ENCODE results near the gene INPP5A.

INPP5A gene

DNA sequence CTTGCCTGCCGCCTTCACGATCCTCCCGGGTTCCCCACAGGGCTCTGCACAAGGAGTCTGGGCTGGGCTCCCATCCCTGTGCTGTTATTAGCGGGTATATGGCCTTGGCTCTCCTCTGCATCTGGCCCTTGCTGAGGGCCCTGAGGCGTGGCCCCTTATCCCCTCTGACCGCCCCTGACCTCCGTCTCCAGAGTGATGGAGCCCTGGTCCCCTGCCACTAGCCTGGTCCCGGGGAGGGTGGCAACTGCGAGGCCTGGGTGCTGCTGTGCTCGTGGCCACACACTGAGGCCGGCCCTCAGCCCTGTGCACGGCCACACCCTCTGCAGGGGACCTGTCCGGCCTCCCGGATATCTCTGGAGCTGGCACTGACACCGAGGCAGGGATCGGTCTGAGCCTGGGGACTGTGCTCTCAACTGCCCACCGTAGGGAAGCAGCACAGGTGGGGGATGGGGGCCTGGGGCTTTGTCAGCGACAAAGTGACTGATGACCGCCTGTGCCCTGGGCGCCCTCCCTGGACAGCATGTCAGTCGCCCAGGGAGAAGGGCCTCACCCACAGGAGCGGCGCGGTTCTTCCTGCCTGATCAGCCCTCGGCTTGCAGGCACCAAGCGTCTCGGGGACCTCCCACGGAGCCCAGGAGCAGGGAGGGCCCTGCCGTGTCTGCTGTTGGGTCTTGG, 176.0 kb downstream of the INPP5A start:
- Histone ChIP-seq H3K27ac (ENCODE audit: low read depth, low read length) (no peak overlapping the region), H3K9ac (ENCODE audit: low read depth, low read length) (no peak overlapping the region), H3K4me3 (ENCODE audit: low read length) (no peak overlapping the region), H3K4me1 (ENCODE audit: insufficient read depth, low read length) (peaks cover 12% of the 10 kb centered on the region; the same call in 1 of the 2 replicates), H3K27me3 (ENCODE audit: insufficient read depth, low read length) (no peaks in the 10 kb centered on the region), H3K36me3 (ENCODE audit: insufficient read depth, low read length) (no peaks in the 10 kb centered on the region), H3K9me3 (ENCODE audit: insufficient read depth, low read depth, low read length) (no peaks in the 10 kb centered on the region)
- 80% methylated on average over 29 of the region's 29 CpGs for WGBS

DNA sequence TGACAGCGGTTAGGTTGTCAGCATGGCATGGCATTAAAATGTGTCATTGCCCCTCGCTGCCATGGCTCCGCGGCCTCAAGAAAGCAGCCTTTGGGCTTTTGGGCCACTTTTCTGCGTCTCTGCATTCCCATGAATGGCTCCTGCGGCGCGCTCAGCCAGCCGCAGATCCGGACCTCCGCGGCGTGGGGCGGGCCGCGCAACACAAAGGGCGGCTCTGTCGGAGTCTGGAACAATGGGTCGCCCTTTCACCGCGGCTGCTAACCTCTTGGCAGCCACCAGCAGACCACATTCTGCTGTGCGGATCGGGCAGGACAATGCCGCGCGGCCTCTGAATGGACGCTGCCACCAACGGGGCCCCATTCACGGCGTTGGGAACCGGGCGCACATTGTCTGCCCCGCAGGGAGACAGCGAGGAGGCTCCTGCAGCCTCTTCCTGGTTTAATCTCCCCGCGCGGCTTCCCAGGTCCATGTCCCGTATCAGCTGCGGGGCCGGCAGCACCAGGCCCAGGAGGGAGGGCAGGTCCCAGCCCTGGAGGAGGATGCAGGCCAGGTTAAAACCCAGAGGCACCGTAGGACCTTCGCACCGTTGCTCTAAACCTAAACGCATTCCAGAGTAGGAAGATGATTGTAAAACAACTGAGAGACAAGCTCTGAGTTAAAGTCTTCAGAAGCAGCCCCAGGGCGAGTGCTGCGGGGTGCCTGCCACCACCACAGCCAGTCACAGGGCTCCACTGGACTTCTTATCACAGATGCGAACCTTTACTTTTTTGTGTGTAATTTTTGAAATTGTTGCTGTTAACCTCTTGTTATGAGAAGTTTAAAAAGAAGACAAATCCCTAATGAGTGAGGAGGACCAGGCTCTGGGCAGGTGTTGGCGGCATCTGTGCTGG, 176.8 kb downstream of the INPP5A start:
- Histone ChIP-seq H3K27ac (ENCODE audit: low read depth, low read length) (no peak overlapping the region), H3K4me1 (ENCODE audit: insufficient read depth, low read length) (peaks cover 12% of the 10 kb centered on the region; the same call in 1 of the 2 replicates), H3K9me3 (ENCODE audit: insufficient read depth, low read depth, low read length) (no peaks in the 10 kb centered on the region), H3K36me3 (ENCODE audit: insufficient read depth, low read length) (no peaks in the 10 kb centered on the region), H3K27me3 (ENCODE audit: insufficient read depth, low read length) (no peaks in the 10 kb centered on the region), H3K9ac (ENCODE audit: low read depth, low read length) (peak overlapping the region; percentile 53; the same call in 1 of the 2 replicates), H3K4me3 (ENCODE audit: low read length) (no peak overlapping the region)
- WGBS, result 69% methylated on average over 48 of the region's 48 CpGs

DNA sequence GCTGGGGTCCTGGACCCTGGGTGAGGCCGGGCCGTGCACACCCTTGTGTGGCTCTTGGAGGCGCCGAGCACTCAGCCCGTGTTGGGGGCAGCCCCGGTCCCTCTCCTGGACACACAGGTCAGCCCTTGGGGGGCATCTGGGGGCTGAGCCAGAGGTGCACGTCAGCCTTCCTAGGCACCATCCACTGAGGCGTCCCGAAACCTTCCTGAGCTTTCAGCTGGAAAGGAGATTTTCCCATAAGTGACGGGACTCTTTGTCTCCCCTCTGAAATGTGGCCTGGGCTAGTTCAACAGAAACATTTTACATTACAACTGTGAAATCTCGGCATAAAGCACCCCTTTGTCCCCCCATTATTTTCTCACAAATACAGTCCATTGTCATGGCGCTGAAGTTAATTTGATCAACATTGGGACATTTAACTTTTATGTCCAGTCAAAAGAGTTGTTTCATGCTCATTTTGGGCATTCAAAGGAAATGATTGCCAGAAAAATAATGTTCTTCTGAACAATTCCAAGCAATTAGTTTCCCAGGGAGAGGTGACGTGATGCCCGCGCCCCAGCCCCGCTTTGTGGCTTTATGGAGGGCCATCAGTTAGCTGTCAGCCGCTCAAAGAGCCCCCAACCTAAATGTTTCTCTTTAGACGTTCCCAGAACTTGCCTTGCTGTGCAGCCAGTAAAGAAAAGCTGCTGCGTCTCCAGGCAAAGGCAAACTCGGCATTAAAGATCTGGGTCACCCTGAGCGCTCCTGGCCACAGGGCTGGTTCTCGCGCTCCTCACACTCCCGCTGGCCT, 177.6 kb downstream of the INPP5A start:
- Histone ChIP-seq H3K9ac (ENCODE audit: low read depth, low read length) (peak overlapping the region; percentile 53; the same call in 1 of the 2 replicates), H3K4me1 (ENCODE audit: insufficient read depth, low read length) (peaks cover 12% of the 10 kb centered on the region; the same call in 1 of the 2 replicates), H3K4me3 (ENCODE audit: low read length) (no peak overlapping the region), H3K9me3 (ENCODE audit: insufficient read depth, low read depth, low read length) (no peaks in the 10 kb centered on the region), H3K27me3 (ENCODE audit: insufficient read depth, low read length) (no peaks in the 10 kb centered on the region), H3K27ac (ENCODE audit: low read depth, low read length) (no peak overlapping the region), H3K36me3 (ENCODE audit: insufficient read depth, low read length) (no peaks in the 10 kb centered on the region)
- WGBS, result 91% methylated on average over 24 of the region's 24 CpGs

DNA sequence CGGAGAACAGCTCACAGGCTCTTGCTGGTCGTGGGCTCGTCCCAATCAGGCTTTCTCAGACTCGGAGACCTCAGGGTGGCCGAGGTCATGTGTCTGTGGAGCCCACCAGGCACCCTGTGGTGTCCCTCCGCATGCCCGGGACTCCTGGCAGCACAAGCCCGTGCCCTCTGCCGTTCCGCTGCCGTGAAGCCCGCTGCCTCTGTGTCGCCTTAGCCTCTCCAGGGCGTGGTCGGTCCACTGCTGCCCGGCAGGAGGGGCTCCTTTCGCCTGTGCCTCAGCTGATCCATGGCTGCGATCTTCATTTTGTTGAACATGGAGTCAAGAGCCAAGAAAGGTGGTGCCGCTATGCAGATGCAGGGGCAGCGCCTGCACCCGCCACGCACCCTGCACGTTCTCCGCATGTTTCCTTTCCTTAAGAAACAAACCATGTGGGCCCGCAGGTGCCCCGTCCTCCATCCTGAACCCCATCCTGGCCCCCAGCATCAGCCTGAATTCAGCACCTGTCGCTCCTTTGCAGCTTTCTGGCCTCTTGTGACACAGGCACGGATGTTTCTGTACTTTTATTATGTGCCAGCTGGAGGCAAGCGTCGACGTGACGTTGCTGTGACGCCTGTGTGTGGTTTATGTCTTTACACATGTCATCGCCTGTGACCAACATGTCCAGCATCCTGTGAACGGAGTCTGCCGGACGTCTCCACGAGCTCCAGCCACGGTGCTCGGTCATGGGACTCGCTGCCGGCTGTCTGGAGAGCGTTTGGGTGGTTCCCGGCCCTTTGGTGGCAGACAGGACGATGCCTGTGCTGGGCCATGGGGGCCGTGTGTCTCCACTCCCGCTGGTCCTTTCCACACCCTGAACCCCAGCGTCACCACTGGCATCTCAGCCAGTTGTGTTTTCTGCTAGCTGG, 178.4 kb downstream of the INPP5A start:
- no peaks in the 10 kb centered on the region for H3K36me3 ChIP-seq (ENCODE audit: insufficient read depth, low read length)

DNA sequence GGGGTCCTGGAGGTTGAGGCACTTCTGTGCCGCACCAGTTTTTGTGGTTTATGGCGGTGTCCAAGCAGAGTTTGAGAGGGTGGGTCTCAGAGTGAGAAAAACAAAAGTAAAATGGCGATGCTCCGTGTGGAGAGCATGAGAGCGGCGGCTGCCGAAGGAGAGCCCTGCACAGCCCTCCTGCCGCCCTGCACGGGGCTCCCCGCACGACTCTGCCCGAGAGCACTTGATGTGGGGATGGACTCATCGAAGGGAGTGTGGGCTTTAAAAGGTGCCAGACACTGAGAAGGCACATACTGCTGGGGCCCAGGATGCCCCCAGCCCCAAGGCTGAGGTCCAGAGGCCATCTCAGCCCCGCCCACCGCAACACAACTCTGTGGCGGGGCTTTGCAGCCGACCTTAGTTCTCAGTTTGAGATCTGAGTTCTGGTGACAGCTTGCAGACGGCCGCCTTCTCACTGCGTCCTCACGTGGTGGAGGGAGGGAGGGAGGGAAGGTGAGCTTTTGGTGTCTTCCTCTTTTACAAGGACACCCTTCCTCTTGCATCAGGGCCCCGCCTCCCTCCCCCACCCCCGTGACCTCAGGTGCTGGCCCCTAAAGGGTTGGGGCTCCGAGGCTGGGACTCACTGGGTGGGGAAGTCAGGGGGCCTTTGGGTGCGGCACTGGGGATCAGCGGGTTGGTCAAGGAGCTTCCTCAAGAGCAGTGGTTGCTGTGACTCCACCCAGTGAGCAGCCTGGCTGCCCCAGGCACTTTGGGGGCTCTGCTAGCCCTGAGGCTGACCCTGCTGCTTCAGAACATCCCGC, 179.3 kb downstream of the INPP5A start:
- WGBS, result 88% methylated on average over 23 of the region's 27 CpGs
- Histone ChIP-seq H3K27me3 (ENCODE audit: insufficient read depth, low read length) (no peaks in the 10 kb centered on the region), H3K27ac (ENCODE audit: low read depth, low read length) (no peak overlapping the region), H3K9me3 (ENCODE audit: insufficient read depth, low read depth, low read length) (no peaks in the 10 kb centered on the region), H3K9ac (ENCODE audit: low read depth, low read length) (no peak overlapping the region), H3K36me3 (ENCODE audit: insufficient read depth, low read length) (no peaks in the 10 kb centered on the region), H3K4me1 (ENCODE audit: insufficient read depth, low read length) (peaks cover 12% of the 10 kb centered on the region; the same call in 1 of the 2 replicates), H3K4me3 (ENCODE audit: low read length) (no peak overlapping the region)

More for the DNA sequence above, 178.4 kb downstream of the INPP5A start:
- H3K9me3 ChIP-seq (ENCODE audit: insufficient read depth, low read depth, low read length), result no peaks in the 10 kb centered on the region
- H3K9ac ChIP-seq (ENCODE audit: low read depth, low read length), result no peak overlapping the region
- peaks cover 12% of the 10 kb centered on the region; the same call in 1 of the 2 replicates for H3K4me1 ChIP-seq (ENCODE audit: insufficient read depth, low read length)
- H3K27me3 ChIP-seq (ENCODE audit: insufficient read depth, low read length), result no peaks in the 10 kb centered on the region
- no peak overlapping the region for H3K4me3 ChIP-seq (ENCODE audit: low read length)
- 95% methylated on average over 48 of the region's 48 CpGs for WGBS
- no peak overlapping the region for H3K27ac ChIP-seq (ENCODE audit: low read depth, low read length)

DNA sequence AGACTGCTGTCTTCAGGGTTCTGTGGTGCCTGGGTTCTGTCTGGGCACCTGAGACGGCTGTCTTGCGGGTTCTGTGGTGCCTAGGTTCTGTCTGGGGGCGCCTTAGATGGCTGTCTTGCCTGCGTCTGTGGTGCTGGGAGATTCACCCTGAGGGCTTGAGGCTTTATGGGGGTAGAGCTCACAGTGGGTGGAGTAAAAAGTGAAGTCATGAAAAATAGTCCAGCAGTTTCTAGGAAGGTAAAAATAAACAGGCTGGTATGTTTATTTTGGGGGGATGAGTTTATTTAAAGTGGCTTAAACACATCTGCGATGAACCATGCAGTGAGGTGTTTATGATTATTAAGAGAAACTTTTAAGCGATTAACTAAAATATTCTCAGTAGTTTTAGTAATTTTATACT, 184.1 kb downstream of the INPP5A start:
- Histone ChIP-seq H3K27ac (ENCODE audit: low read depth, low read length) (no peak overlapping the region), H3K36me3 (ENCODE audit: insufficient read depth, low read length) (no peaks in the 10 kb centered on the region), H3K27me3 (ENCODE audit: insufficient read depth, low read length) (no peaks in the 10 kb centered on the region), H3K9ac (ENCODE audit: low read depth, low read length) (no peak overlapping the region), H3K4me1 (ENCODE audit: insufficient read depth, low read length) (no peaks in the 10 kb centered on the region; the same call in 1 of the 2 replicates), H3K4me3 (ENCODE audit: low read length) (no peak overlapping the region), H3K9me3 (ENCODE audit: insufficient read depth, low read depth, low read length) (no peaks in the 10 kb centered on the region)
- WGBS, result 93% methylated on average over 6 of the region's 6 CpGs

DNA sequence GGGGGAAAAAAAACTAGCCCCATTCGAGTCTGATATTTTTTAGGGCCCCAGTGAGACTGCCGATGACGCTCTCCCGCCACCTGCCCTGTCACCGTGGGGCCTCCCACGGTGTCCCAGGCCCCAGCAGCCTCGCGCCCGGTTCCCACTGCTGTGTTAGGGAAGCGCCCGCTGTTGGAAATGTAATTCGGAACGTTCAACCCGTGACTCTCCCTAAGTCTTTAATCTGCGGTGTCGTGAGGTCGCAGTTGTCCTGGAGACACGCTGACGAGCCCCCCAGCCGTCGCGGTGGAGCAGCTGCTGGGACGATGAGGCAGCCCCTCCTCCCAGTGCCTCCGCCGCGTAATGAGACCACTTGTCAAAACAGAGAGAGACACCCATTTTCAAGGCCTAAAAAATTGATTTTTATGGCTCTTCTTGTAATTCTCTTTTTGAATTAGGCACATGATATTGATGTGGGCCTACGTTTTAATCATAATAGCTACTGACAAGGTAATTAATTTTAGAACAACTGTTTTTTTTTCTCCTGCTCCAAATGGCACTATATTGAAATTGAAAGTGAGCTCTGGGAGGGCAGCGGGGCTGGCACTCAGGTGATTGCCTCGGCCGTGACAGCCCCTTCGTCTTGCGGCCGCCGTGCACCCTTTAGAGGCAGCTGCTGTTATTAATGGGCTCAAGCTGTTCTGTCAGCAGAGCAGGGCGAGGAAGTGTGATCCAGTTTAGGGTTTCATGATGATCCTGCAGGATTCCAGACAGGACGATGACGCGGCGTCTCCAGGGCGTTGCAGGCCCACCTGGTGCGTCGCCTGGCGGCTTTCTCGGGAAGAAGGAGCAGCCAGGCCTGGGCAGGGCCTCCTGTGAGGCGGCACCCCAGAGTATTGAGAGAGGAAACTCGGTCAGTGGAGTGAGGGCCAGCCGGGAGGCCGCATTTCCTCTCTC, 185.1 kb downstream of the INPP5A start:
- H3K9ac ChIP-seq (ENCODE audit: low read depth, low read length), result no peak overlapping the region
- no peaks in the 10 kb centered on the region for H3K27me3 ChIP-seq (ENCODE audit: insufficient read depth, low read length)
- H3K4me3 ChIP-seq (ENCODE audit: low read length), result no peak overlapping the region
- 81% methylated on average over 47 of the region's 48 CpGs for WGBS
- H3K9me3 ChIP-seq (ENCODE audit: insufficient read depth, low read depth, low read length), result no peaks in the 10 kb centered on the region
- no peak overlapping the region for H3K27ac ChIP-seq (ENCODE audit: low read depth, low read length)
- H3K36me3 ChIP-seq (ENCODE audit: insufficient read depth, low read length), result no peaks in the 10 kb centered on the region
- no peaks in the 10 kb centered on the region; the same call in 1 of the 2 replicates for H3K4me1 ChIP-seq (ENCODE audit: insufficient read depth, low read length)

DNA sequence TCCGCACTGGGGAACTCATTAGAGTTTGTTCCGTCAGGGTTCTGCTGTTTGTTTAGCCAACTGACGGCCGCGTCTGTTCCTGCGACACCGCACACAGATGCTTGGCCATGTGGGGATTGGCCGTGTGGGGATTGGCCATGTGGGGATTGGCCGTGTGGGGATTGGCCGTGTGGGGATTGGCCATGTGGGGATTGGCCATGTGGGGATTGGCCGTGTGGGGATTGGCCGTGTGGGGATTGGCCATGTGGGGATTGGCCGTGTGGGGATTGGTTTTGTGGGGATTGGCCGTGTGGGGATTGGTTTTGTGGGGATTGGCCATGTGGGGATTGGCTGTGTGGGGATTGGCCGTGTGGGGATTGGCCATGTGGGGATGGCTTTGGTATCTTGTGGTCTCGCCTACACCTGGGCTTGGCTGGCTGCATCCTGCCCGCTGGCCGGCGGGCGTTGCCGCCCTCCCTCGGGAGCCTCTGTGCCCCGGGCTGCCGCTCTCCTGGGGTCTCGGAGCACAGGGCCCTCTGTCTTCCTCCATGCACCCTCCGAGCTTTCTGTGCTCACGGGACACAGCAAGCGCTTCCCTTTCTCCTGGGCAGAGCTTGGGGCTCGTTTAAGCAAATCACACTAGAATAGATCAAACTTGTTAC, 185.9 kb downstream of the INPP5A start:
- H3K27me3 ChIP-seq (ENCODE audit: insufficient read depth, low read length), result no peaks in the 10 kb centered on the region
- 95% methylated on average over 29 of the region's 29 CpGs for WGBS
- H3K9me3 ChIP-seq (ENCODE audit: insufficient read depth, low read depth, low read length), result no peaks in the 10 kb centered on the region
- no peaks in the 10 kb centered on the region; the same call in 1 of the 2 replicates for H3K4me1 ChIP-seq (ENCODE audit: insufficient read depth, low read length)
- H3K27ac ChIP-seq (ENCODE audit: low read depth, low read length), result no peak overlapping the region
- no peak overlapping the region for H3K4me3 ChIP-seq (ENCODE audit: low read length)
- no peak overlapping the region for H3K9ac ChIP-seq (ENCODE audit: low read depth, low read length)
- no peaks in the 10 kb centered on the region for H3K36me3 ChIP-seq (ENCODE audit: insufficient read depth, low read length)

DNA sequence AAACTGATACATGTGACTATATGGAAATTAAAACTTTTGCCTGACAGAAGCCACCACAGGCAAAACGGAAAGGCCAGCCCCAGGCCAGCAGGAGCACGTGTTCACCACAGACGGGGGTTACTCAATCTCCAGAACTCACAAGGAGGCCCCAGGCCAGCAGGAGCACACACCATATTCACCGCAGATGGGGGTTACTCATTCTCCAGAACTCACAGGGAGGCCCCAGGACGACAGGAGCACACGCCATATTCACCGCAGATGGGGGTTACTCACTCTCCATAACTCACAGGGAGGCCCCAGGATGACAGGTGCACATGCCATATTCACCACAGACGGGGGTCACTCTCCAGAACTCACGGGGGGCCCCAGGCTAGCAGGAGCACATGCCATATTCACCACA, 186.9 kb downstream of the INPP5A start:
- Histone ChIP-seq H3K9me3 (ENCODE audit: insufficient read depth, low read depth, low read length) (no peaks in the 10 kb centered on the region), H3K27ac (ENCODE audit: low read depth, low read length) (no peak overlapping the region), H3K27me3 (ENCODE audit: insufficient read depth, low read length) (no peaks in the 10 kb centered on the region), H3K36me3 (ENCODE audit: insufficient read depth, low read length) (no peaks in the 10 kb centered on the region), H3K4me3 (ENCODE audit: low read length) (no peak overlapping the region), H3K9ac (ENCODE audit: low read depth, low read length) (no peak overlapping the region), H3K4me1 (ENCODE audit: insufficient read depth, low read length) (no peaks in the 10 kb centered on the region; the same call in 1 of the 2 replicates)
- WGBS, result 88% methylated on average over 9 of the region's 9 CpGs

Data from HUES64 (cell line).